ENCODE data around the gene HPSE. TPM values are rescaled to one million over a fixed set of nuclear protein-coding genes. Genes with fewer than 3 reads are reported as not detected.

HPSE gene
- total and polyA plus RNA-seq, 4 donors = 1.9 to 8.3 (median 5.5) TPM

DNA sequence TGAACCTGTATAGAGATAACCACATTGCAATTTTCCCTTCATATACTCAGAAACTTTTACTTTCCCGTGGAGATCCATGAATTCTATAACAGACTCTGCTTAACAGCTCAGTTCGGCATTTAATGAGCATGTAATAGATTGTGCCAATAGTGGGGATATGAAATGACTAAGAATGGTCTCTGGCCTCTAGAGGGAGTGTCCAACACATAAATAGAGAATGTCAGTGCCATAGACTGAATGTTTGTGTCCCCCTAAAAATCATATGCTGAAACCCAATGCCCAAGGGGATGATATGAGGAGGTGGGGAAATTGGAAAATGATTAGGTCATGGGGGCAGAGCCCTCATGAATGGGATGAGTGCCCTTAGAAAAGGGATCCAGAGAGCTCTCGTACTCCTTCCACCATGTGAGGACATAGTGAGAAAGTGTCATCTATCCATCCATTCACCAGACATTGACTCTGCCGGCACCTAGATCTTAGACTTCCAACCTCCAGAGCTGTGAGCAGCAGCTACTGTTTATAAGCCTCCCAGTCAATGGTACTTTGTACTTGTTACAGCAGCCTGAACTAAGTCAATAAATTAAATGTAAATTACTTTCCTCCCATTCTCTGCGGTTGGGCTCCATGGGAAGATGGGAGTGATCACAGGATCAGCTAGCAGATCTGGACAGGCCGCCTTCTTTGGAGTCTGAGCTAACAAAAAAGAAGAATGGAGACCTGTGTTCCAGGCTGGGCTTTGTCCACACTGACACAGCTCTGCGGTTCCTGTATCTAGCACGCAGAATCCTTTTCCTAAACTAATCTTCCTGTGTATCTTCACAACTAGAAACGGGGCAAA lies 28.1 kb upstream of the HPSE start:
- 85% methylated on average over 9 of the region's 9 CpGs for WGBS, 2 donors
- H3K27me3 ChIP-seq (ENCODE audit: control insufficient read depth in 3 of 3, insufficient read depth in 3 of 3, low read length in 2 of 3) = no peaks in the 10 kb centered on the region
- no peaks in the 10 kb centered on the region for H3K36me3 ChIP-seq (ENCODE audit: control insufficient read depth in 4 of 4, insufficient read depth in 4 of 4, low read length in 4 of 4)
- ATAC-seq (ENCODE audit: insufficient read depth, low FRiP score) = no peak
- H3K9me3 ChIP-seq (ENCODE audit: control insufficient read depth in 4 of 4, insufficient read depth in 3 of 4, low read length in 3 of 4) = peaks cover 0 to 1% (median 0%) of the 10 kb centered on the region in 4 donors
- H3K9ac ChIP-seq (ENCODE audit: insufficient read depth in 1 of 2, low read length in 2 of 2) = no peak overlapping the region
- TF ChIP-seq, protein P1, sequence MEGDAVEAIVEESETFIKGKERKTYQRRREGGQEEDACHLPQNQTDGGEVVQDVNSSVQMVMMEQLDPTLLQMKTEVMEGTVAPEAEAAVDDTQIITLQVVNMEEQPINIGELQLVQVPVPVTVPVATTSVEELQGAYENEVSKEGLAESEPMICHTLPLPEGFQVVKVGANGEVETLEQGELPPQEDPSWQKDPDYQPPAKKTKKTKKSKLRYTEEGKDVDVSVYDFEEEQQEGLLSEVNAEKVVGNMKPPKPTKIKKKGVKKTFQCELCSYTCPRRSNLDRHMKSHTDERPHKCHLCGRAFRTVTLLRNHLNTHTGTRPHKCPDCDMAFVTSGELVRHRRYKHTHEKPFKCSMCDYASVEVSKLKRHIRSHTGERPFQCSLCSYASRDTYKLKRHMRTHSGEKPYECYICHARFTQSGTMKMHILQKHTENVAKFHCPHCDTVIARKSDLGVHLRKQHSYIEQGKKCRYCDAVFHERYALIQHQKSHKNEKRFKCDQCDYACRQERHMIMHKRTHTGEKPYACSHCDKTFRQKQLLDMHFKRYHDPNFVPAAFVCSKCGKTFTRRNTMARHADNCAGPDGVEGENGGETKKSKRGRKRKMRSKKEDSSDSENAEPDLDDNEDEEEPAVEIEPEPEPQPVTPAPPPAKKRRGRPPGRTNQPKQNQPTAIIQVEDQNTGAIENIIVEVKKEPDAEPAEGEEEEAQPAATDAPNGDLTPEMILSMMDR (IDR thresholded peaks at IDR 0.05; ENCODE audit: control extremely low read depth, extremely low read depth) = no peak
- no peak overlapping the region for H3K4me3 ChIP-seq
- peak in 2 of 3 donors; percentile 19 to 26 for DNase-seq
- H3K4me1 ChIP-seq (ENCODE audit: control insufficient read depth in 5 of 5, insufficient read depth in 5 of 5, low read length in 5 of 5) = no peaks in the 10 kb centered on the region
- H3K27ac ChIP-seq (ENCODE audit: low read depth in 1 of 2, low read length in 1 of 2) = no peak overlapping the region

DNA sequence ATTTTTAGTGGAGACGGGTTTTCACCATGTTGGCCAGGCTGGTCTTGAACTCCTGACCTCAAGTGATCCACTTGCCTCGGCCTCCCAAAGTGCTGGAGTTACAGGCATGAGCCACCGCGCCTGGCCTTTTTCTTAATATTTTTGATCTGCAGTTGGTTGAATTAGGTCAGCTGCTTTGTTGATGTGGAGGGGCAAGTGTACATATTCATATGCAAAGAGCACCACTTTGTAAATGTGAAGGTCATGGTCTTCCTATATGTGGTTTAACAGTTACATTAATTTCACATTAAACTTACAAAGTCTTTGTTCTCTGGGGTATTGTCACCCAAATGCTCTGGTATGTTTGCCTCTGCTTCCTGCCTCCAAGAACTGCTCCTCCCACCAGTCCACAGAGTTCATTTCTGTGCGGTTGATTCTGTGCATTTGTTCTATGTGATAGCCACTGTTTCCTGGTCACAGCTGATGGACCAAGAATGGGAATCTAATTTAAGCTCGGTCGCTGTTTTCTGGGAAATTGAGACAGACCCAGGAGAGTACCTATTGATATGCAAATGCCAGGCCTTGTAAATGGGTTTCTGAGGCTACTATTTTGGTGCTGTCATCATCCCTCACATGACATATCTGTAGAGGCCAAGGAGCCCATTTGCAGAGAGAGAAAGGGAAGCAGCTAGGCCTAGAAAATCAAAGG lies 26.9 kb upstream of the HPSE start:
- TF ChIP-seq, protein P1 (IDR thresholded peaks at IDR 0.05; ENCODE audit: control extremely low read depth, extremely low read depth) = no peak
- DNase-seq = no peak
- Histone ChIP-seq H3K27ac (ENCODE audit: low read depth in 1 of 2, low read length in 1 of 2) (no peak overlapping the region), H3K27me3 (ENCODE audit: control insufficient read depth in 3 of 3, insufficient read depth in 3 of 3, low read length in 2 of 3) (no peaks in the 10 kb centered on the region), H3K4me1 (ENCODE audit: control insufficient read depth in 5 of 5, insufficient read depth in 5 of 5, low read length in 5 of 5) (no peaks in the 10 kb centered on the region), H3K4me3 (no peak overlapping the region), H3K9ac (ENCODE audit: insufficient read depth in 1 of 2, low read length in 2 of 2) (no peak overlapping the region), H3K9me3 (ENCODE audit: control insufficient read depth in 4 of 4, insufficient read depth in 3 of 4, low read length in 3 of 4) (peaks cover 0 to 1% (median 0%) of the 10 kb centered on the region in 4 donors), H3K36me3 (ENCODE audit: control insufficient read depth in 4 of 4, insufficient read depth in 4 of 4, low read length in 4 of 4) (no peaks in the 10 kb centered on the region)
- no peak for ATAC-seq (ENCODE audit: insufficient read depth, low FRiP score)
- 91 to 92% methylated on average over 7 of the region's 7 CpGs for WGBS, 2 donors

DNA sequence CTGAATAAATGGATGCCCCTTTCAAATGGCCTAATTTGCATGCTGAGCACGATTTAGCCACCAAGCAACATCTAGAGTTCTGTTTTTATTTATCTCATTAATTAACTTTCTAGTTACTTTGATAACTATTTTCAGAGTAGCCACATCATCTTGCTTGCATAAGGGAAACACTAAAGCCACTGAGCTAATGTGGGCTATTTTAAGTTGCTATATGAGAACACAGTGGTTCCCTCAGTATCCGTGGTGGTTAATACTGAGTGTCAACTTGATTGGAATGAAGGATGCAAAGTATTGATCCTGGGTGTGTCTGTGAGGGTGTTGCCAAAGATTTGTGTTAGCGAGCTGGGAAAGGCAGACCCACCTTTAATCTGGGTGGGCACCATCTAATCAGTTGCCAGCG lies 25.4 kb upstream of the HPSE start:
- TF ChIP-seq, protein P1 (IDR thresholded peaks at IDR 0.05; ENCODE audit: control extremely low read depth, extremely low read depth) = no peak
- Histone ChIP-seq H3K36me3 (ENCODE audit: control insufficient read depth in 4 of 4, insufficient read depth in 4 of 4, low read length in 4 of 4) (no peaks in the 10 kb centered on the region), H3K27ac (ENCODE audit: low read depth in 1 of 2, low read length in 1 of 2) (no peak overlapping the region), H3K4me1 (ENCODE audit: control insufficient read depth in 5 of 5, insufficient read depth in 5 of 5, low read length in 5 of 5) (no peaks in the 10 kb centered on the region), H3K4me3 (no peak overlapping the region), H3K9ac (ENCODE audit: insufficient read depth in 1 of 2, low read length in 2 of 2) (no peak overlapping the region), H3K9me3 (ENCODE audit: control insufficient read depth in 4 of 4, insufficient read depth in 3 of 4, low read length in 3 of 4) (no peaks in the 10 kb centered on the region), H3K27me3 (ENCODE audit: control insufficient read depth in 3 of 3, insufficient read depth in 3 of 3, low read length in 2 of 3) (no peaks in the 10 kb centered on the region)
- DNase-seq (no peak), ATAC-seq (ENCODE audit: insufficient read depth, low FRiP score) (no peak)
- WGBS, 2 donors = 89% methylated on average over 4 of the region's 4 CpGs

All from lung (tissue), 12 donors.